ENCODE results near the gene SHLD1.

The SHLD1 gene

GRCh38 chr20:5821627-5822215, 71.5 kb downstream of the SHLD1 start:
- no peak for DNase-seq

- DNase-seq: no peak
Measured at GRCh38 chr20:5822569-5822968, 72.4 kb downstream of the SHLD1 start.

- no peak for DNase-seq
Measured at GRCh38 chr20:5825130-5825719, 75.0 kb downstream of the SHLD1 start.

GRCh38 chr20:5827098-5827853, 77.1 kb downstream of the SHLD1 start:
- no peak for DNase-seq

GRCh38 chr20:5827861-5828260, 77.7 kb downstream of the SHLD1 start:
- no peak for DNase-seq

GRCh38 chr20:5829241-5829809, 79.1 kb downstream of the SHLD1 start:
- DNase-seq: no peak

GRCh38 chr20:5831539-5832237, 81.5 kb downstream of the SHLD1 start:
- no peak for DNase-seq

GRCh38 chr20:5833309-5833941, 83.2 kb downstream of the SHLD1 start:
- no peak for DNase-seq

GRCh38 chr20:5834436-5835005, 84.3 kb downstream of the SHLD1 start:
- DNase-seq: no peak

GRCh38 chr20:5835321-5835821, 85.2 kb downstream of the SHLD1 start:
- peak; percentile 78 for DNase-seq

- DNase-seq: no peak
Measured at GRCh38 chr20:5835871-5836270, 85.7 kb downstream of the SHLD1 start.

- no peak for DNase-seq
Measured at GRCh38 chr20:5836569-5836968, 86.4 kb downstream of the SHLD1 start.

- DNase-seq: no peak
Measured at GRCh38 chr20:5840411-5841002, 90.3 kb downstream of the SHLD1 start.

- no peak for DNase-seq
Measured at GRCh38 chr20:5841522-5841921, 91.3 kb downstream of the SHLD1 start.

GRCh38 chr20:5842465-5842864, 92.3 kb downstream of the SHLD1 start:
- no peak for DNase-seq

- DNase-seq: peak; percentile 23
Measured at GRCh38 chr20:5843054-5843592, 92.9 kb downstream of the SHLD1 start.

- DNase-seq: peak; percentile 54
Measured at GRCh38 chr20:5844063-5844681, 94.0 kb downstream of the SHLD1 start.

- DNase-seq: peak; percentile 11
Measured at GRCh38 chr20:5845681-5846615, 95.7 kb downstream of the SHLD1 start.

GRCh38 chr20:5848711-5849505, 98.7 kb downstream of the SHLD1 start:
- DNase-seq: peak; percentile 67

Data from HCEC 1CT (cell line).